ENCODE data around the gene CDH4. TPM values are rescaled to one million over a fixed set of nuclear protein-coding genes. Genes with fewer than 3 reads are reported as not detected.

The CDH4 gene
- total RNA-seq, 2 donors from 2014 or later, result not detected

DNA sequence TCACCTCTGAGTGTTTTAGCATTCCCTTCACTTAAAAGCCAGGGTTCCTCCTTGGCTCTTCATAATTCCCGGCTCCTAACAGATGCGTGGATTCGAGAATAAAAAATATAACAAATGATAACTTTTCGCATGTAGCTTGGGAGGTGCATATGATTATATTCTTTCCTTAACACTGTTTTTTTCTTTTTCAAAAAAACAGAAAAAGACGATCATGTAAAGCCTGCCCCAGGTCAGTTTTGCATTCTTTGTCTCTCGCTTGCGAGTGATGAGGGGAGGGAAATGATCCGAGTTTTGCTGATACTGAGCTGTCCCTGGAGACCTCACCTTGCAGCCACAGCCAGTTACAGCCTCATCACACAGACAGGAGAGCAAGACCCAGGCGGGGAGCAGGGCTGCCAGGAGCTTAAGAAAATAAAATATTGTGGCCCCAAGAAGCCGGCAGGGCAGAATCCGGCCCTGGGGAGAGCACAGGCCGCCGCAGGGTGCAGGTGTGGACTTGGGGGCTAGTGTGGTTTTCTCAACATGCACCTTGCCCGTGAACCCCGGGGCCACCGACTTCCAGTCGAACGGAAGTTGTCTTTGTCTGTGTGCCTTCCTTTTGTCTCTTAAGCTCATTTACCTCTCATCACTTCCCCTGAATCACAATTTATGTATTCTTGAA is 511.8 kb downstream of the CDH4 start:
- H3K4me1 Mint-ChIP-seq (ENCODE audit: low read depth in 2 of 2), result no peaks in the 10 kb centered on the region
- H3K4me3 Mint-ChIP-seq, result no peak overlapping the region
- DNase-seq (ENCODE audit: low spot score) (no peak), ATAC-seq (no peak)
- no peaks in the 10 kb centered on the region for H3K27me3 Mint-ChIP-seq
- H3K27ac Mint-ChIP-seq, result no peak overlapping the region
- H3K9me3 Mint-ChIP-seq, result no peaks in the 10 kb centered on the region
- no peaks in the 10 kb centered on the region for H3K36me3 Mint-ChIP-seq

DNA sequence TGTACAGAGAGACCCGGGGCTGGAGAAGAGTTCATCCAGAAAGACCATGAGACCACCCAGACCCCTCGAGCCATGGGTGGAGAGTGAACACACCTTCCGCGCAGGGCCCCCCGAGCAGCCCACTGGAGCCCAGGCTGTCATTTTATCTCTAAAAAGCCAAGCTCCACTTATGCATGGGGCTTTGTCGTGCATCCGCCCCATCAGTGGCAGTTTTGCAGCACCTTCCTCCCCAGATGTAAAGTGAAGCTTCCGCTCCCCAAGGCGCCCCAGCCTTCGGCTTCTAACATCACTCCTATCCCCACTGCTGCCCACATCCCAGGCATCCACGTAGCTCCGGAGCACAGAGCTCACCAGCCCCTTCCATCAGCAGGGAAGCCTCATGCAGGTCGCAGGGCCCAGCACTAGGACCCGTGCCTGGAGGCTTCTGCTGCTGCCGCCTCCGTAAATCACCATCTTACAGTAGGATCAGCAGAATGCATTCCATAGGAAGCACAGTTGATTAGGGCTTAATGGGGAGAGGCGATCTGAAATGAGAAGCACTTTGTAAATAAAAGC is 512.5 kb downstream of the CDH4 start:
- DNase-seq (ENCODE audit: low spot score) (no peak), ATAC-seq (no peak)
- Mint-ChIP-seq H3K27me3 (no peaks in the 10 kb centered on the region), H3K9me3 (no peaks in the 10 kb centered on the region), H3K4me1 (ENCODE audit: low read depth in 2 of 2) (no peaks in the 10 kb centered on the region), H3K4me3 (no peak overlapping the region), H3K36me3 (no peaks in the 10 kb centered on the region), H3K27ac (no peak overlapping the region)

DNA sequence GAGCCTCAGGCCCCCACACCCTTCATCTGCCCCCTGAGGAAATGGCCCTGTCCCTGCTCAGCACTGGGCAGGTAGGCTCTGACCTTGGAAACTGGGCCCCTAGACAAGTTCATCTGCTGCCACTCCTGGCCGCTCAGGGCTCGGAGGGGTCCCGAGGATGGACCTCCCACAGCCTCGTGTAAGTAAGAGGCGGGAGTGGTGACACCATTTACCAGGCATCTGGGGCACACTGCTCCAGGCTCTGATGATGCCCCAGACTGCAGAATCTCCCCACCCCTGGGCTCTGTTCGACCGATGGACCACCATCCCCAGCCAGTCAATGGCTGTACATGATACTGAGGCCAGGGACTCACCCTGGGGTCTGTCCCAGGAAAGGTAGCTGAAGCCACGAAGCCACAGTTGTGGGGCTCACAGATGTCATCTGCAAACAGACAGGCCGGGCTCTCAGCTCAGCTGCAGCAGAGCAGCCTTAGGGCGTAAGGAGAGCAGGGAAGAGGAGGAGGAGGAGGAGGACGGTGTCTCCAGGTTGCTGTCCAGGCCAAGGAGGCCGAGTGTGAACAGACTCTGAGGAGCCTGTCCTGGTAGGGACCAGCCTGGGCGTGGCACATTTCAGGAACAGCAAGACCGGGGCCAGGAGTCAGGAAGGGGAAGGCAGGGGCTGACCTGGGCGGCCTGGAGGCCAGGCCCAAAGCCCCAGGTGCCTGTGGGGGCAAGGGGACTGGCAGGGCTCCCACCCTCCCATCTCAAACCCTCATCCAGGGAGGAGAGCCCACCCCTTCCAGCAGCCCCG is 513.2 kb downstream of the CDH4 start:
- no peaks in the 10 kb centered on the region for H3K9me3 Mint-ChIP-seq
- no peaks in the 10 kb centered on the region for H3K36me3 Mint-ChIP-seq
- no peak overlapping the region for H3K4me3 Mint-ChIP-seq
- no peaks in the 10 kb centered on the region for H3K4me1 Mint-ChIP-seq (ENCODE audit: low read depth in 2 of 2)
- DNase-seq (ENCODE audit: low spot score) (no peak), ATAC-seq (no peak)
- H3K27me3 Mint-ChIP-seq, result no peaks in the 10 kb centered on the region
- H3K27ac Mint-ChIP-seq, result no peak overlapping the region

DNA sequence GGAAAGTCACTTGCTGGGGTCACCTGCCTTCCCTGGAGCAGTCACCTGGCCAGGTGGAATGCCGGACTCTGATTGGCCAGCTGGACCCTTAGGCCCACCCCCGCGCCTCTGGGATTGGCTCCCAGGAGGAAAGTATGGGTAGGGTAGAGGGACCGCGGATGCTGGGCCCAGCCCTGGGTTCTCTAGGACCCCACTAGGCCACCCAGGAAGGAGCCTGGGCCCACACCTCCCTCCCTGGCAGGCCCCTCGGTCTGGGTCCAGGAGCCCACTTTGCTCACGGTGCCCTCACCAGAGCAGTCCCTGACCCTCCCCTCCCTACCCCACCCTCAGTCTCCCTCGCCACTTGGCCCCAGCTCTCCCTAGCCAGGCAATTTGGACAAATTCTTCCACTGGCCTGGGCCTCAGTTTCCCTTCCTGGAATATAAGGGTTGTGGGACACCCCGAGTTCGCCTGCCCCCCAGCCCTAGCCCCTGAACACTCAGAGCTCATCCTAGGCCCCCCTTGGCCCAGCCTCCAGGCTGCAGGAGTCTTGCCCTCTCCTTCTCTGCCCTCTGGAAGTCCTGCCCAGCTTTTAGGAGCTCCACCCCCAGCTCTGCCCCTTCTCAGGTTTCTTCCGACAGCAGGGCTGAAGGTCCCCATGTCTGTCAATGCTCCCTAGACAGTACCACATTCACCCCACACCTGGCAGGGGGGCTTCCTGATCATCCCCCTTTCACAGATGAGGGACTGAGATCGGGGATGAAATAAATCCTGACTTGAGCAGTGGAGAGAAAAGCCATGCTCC is 514.0 kb downstream of the CDH4 start:
- H3K9me3 Mint-ChIP-seq, result no peaks in the 10 kb centered on the region
- no peaks in the 10 kb centered on the region for H3K36me3 Mint-ChIP-seq
- H3K4me1 Mint-ChIP-seq (ENCODE audit: low read depth in 2 of 2), result no peaks in the 10 kb centered on the region
- ATAC-seq, result no peak
- no peaks in the 10 kb centered on the region for H3K27me3 Mint-ChIP-seq
- no peak overlapping the region for H3K4me3 Mint-ChIP-seq
- no peak overlapping the region for H3K27ac Mint-ChIP-seq
- DNase-seq (ENCODE audit: low spot score), result no peak

DNA sequence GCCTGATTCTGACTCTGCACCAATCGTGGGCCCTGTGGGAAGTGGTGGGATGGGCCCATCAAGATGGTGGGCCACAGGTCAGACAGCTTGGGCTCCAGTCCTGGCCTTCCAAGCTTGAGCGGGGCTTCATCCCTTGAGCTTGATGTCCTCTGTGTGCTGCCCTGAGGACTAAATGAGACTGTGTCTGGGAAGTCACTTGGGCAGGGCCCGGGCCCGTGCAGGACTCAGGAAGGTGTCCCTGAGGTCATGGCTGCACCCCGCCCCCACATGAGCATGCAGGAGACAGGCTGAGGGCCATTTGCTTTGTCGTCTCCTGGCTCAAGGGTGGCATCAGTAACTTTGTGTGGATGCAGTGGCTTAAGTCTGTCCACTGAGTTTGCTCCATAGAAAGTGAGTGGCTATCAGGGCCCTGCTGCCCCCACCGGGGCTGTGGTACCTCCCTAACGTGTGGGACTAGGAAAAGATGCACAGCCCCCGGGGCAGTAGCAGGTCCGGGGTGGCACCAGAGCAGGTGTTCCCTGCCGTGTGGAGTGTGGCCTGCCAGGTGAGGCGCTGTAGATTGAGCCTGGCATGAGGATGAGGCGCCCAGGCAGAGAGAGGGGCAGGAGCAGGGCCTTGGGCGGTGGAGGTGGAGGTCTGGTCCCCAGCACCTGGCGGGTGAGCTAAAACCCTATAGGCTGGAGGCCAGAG is 515.0 kb downstream of the CDH4 start:
- no peak for ATAC-seq
- no peak overlapping the region for H3K27ac Mint-ChIP-seq
- no peak for DNase-seq (ENCODE audit: low spot score)
- H3K4me1 Mint-ChIP-seq (ENCODE audit: low read depth in 2 of 2), result no peaks in the 10 kb centered on the region
- H3K4me3 Mint-ChIP-seq, result no peak overlapping the region
- H3K27me3 Mint-ChIP-seq, result no peaks in the 10 kb centered on the region
- no peaks in the 10 kb centered on the region for H3K9me3 Mint-ChIP-seq
- no peaks in the 10 kb centered on the region for H3K36me3 Mint-ChIP-seq

DNA sequence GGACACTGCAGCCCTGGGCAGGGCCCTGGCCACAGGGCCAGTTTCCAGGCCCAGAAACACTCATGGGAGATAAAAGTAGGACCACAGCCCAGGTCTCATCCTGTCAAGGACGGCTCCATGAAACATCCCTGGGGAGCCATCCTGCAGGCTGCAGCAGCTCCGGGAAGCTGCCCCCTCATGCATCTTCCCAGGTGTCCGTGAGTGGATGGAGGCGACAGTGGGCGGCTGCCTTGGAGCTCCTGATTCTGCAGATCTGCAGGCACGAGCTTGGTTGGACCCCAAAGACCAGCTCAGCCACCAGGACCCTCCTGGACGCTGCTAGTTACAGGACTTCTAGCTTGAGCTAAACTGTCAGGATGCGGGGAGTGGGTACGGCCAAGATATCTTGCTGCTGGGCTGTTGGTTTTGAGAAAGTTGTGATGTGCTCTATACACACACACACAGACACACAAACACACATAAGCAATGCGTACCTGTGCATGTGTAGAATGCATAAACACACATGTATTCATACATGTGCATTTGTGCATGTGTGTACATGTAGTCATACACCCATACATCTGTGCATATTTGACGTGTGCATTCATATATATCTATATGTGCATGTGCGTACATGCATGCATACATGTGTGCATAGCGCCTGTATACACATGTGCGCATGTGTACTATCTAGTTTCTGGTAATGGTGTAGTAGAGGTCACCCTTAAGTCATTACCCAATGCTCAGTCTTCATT is 515.9 kb downstream of the CDH4 start:
- no peaks in the 10 kb centered on the region for H3K4me1 Mint-ChIP-seq (ENCODE audit: low read depth in 2 of 2)
- H3K4me3 Mint-ChIP-seq, result no peak overlapping the region
- DNase-seq (ENCODE audit: low spot score) (no peak), ATAC-seq (no peak)
- no peaks in the 10 kb centered on the region for H3K9me3 Mint-ChIP-seq
- no peaks in the 10 kb centered on the region for H3K36me3 Mint-ChIP-seq
- no peak overlapping the region for H3K27ac Mint-ChIP-seq
- no peaks in the 10 kb centered on the region for H3K27me3 Mint-ChIP-seq

DNA sequence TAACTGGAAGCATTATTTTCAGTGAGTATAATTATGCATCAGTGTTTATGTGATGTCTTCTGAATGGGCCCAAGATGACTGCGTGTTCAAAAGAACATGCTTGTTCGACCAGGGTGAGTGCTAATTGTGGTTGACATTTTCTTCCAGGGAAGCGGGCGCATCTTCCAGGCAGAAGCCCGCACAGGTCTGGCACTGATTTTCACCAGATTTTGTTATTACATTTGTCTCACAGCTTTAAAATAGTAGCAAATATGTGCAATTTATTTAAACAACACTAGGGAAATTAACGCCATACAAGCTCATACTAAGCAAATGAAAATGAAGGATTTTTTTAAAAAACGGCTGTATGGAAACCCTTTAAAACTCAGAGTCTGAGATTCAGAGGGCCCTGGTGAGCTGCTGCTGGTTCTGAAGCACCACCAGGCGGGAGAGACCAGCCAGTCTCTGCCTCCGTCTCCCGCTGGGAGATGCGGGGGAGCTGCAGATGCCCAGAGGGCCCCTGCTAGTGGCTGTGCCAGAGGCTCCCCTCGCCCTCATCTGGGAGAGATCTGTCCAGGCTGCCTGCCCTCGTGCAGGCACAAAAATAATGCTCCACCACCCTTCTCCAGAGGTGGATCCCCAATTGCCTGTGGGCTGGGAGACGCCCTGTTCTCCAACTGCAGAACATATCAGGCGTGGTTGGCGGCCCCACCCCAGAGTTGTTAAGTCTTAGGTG is 516.7 kb downstream of the CDH4 start:
- H3K27ac Mint-ChIP-seq, result no peak overlapping the region

DNA sequence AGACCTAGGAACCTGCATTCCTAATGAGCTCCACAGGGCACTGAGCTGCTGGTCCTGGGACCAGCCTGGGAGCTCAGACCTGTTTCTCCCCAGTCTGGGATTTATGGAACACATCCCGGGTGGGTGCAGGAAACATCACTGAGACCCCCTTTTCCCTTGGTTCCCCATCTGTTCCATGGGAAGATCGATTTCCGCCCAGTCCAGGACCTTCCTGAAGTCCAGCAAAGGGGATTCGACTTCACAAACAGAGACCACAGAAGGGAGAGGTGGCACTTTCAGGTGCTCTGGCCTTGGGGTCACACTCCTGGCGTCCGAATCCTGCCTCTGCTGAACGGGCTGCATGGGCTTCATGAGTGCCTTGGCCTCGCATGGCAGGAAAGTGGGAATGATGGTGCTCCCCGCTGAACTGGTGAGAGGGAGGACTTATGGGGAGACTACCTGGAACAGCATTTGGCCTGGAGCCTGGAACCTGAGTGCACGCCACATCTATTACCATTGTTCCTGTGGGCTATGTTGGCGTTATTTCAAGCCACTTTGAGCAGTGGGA is 517.3 kb downstream of the CDH4 start:
- no peaks in the 10 kb centered on the region for H3K36me3 Mint-ChIP-seq
- no peak overlapping the region for H3K4me3 Mint-ChIP-seq
- no peaks in the 10 kb centered on the region for H3K9me3 Mint-ChIP-seq
- H3K27me3 Mint-ChIP-seq, result no peaks in the 10 kb centered on the region
- ATAC-seq (no peak), DNase-seq (ENCODE audit: low spot score) (no peak)
- no peaks in the 10 kb centered on the region for H3K4me1 Mint-ChIP-seq (ENCODE audit: low read depth in 2 of 2)
- H3K27ac Mint-ChIP-seq, result no peak overlapping the region

More for the DNA sequence above, 516.7 kb downstream of the CDH4 start:
- no peaks in the 10 kb centered on the region for H3K4me1 Mint-ChIP-seq (ENCODE audit: low read depth in 2 of 2)
- no peak for DNase-seq (ENCODE audit: low spot score)
- no peaks in the 10 kb centered on the region for H3K9me3 Mint-ChIP-seq
- no peaks in the 10 kb centered on the region for H3K36me3 Mint-ChIP-seq
- no peak overlapping the region for H3K4me3 Mint-ChIP-seq
- ATAC-seq, result no peak
- H3K27me3 Mint-ChIP-seq, result no peaks in the 10 kb centered on the region

DNA sequence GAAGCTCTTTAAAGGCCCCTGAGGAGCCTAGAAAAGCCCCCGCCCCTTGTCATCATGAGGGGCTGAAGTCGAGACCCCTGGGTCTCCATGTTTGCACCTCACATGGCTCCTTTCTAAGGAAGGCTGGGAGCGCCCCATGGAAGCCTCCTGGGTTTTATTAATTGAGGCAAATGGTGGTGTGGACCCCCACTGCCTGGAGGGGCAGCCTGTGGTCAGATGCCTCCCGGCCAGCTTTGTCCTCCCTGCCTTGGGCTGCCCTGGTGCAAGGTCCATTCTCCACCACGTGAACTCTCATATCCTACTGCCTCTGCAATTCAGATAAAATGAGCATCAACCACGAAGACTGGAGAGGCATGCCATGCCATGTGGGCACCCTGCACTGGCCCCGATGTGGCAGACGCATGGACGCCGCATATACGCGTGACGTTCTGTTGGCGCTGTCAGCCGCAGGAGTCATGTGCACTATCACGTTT is 518.1 kb downstream of the CDH4 start:
- DNase-seq (ENCODE audit: low spot score), result no peak
- ATAC-seq, result no peak
- no peaks in the 10 kb centered on the region for H3K36me3 Mint-ChIP-seq
- no peaks in the 10 kb centered on the region for H3K9me3 Mint-ChIP-seq
- no peaks in the 10 kb centered on the region for H3K4me1 Mint-ChIP-seq (ENCODE audit: low read depth in 2 of 2)
- H3K27me3 Mint-ChIP-seq, result no peaks in the 10 kb centered on the region
- no peak overlapping the region for H3K27ac Mint-ChIP-seq
- no peak overlapping the region for H3K4me3 Mint-ChIP-seq

DNA sequence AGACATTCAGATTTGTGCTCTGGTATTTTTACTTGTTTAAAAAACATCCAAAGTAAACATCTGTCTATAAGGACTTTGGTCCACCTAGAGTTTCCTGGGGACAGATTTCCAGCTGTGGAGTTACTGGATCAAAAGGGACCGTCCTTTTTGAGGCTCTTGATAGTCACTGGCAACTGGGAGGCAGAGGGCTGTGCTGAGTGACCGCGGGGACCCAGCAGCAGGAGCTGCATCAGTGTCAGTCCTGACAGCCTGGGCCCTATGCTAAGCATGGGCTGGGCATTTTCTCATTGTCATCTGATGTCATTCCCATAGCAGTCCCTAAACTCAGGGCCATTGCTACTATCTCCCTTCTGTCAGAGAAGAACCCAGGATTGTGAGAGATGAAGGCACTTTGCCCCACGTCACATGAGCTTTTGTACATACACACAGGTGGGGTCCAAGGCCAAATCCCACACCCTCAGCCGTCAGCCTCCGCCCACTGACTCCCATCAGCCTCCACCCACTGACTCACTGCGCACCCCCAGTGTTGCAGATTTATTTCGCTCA is 519.8 kb downstream of the CDH4 start:
- Mint-ChIP-seq H3K9me3 (no peaks in the 10 kb centered on the region), H3K27me3 (no peaks in the 10 kb centered on the region), H3K4me3 (no peak overlapping the region), H3K36me3 (no peaks in the 10 kb centered on the region), H3K27ac (no peak overlapping the region), H3K4me1 (ENCODE audit: low read depth in 2 of 2) (no peaks in the 10 kb centered on the region)
- DNase-seq (ENCODE audit: low spot score) (no peak), ATAC-seq (no peak)

DNA sequence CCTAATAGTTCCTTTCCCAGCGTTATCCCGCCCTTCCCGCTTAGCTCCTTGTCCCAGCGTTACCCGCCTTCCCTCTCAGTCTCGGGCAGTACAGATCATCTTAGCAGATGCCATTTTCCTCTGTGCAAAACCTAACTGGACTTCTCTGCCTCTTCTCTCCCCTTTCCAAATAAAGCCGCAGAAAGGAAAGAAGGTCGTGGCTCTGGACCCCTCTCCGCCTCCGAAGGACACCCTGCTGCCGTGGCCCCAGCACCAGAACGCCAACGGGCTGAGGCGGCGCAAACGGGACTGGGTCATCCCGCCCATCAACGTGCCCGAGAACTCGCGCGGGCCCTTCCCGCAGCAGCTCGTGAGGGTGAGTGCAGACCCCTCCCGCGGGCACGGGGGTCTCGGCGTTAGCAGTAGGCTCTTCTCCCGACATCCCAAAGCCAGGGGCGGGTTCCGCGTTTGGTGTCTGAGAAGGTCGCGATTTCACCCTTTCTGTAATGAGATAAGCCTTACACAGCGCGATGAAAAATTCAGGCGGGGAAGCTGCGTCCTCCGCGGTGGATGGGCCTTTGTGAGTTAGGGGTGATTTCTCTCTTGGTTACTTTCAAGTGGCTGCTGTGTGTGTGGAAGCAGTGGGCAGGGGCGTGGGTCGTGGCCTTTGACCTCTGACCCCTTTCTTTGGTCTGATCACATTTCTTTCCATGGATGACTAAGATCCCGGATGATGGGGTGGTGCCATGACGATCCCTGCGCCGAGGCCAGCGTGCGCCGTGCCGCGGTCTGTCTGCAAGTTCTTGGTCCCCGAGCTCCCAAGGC is 521.0 kb downstream of the CDH4 start:
- Mint-ChIP-seq H3K4me3 (no peak overlapping the region), H3K9me3 (no peaks in the 10 kb centered on the region), H3K4me1 (ENCODE audit: low read depth in 2 of 2) (no peaks in the 10 kb centered on the region), H3K27me3 (peaks cover 0 to under 1% of the 10 kb centered on the region in 2 donors), H3K27ac (no peak overlapping the region), H3K36me3 (no peaks in the 10 kb centered on the region)
- no peak for DNase-seq (ENCODE audit: low spot score)
- no peak for ATAC-seq

All from natural killer cell treated with Interleukin-12 subunit alpha and Interleukin-12 subunit beta and Interleukin-15 and Interleukin-18, amount 100 ng/mL, for 72 hours (primary cell).